Mammary epithelial cell (primary cell): ENCODE results near the gene XPO6.

Experiments
- EZH2 ChIP-seq: IDR thresholded peaks from 2 replicates; pipeline ENCODE4 v1.6.1; 2012; ENCODE audit warnings: low read length, inconsistent platforms, borderline replicate concordance
- TF ChIP-seq, protein P1 (sequence below), 2 donors: IDR thresholded peaks in 1 of 2; conservative IDR thresholded peaks in 1 of 2; 2 replicates each; pipeline ENCODE4 v1.5.1; 2011 to 2012; ENCODE audit warnings: inconsistent platforms in 2 of 2, low read length in 2 of 2, mild to moderate bottlenecking in 2 of 2, control low read depth in 1 of 2, low read depth in 1 of 2; ENCODE audit not compliant: insufficient read depth in 1 of 2; ENCODE audit errors: extremely low read depth in 1 of 2

- TF ChIP-seq EZH2 = no peak
- TF ChIP-seq, protein P1, sequence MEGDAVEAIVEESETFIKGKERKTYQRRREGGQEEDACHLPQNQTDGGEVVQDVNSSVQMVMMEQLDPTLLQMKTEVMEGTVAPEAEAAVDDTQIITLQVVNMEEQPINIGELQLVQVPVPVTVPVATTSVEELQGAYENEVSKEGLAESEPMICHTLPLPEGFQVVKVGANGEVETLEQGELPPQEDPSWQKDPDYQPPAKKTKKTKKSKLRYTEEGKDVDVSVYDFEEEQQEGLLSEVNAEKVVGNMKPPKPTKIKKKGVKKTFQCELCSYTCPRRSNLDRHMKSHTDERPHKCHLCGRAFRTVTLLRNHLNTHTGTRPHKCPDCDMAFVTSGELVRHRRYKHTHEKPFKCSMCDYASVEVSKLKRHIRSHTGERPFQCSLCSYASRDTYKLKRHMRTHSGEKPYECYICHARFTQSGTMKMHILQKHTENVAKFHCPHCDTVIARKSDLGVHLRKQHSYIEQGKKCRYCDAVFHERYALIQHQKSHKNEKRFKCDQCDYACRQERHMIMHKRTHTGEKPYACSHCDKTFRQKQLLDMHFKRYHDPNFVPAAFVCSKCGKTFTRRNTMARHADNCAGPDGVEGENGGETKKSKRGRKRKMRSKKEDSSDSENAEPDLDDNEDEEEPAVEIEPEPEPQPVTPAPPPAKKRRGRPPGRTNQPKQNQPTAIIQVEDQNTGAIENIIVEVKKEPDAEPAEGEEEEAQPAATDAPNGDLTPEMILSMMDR (conservative IDR thresholded peaks at IDR 0.05 in 1 of 2, IDR thresholded peaks at IDR 0.05 in 1 of 2; ENCODE audit: extremely low read depth in 1 of 2, insufficient read depth in 1 of 2, low read depth in 1 of 2, low read length in 2 of 2) = no peak
Observed at GRCh38 chr16:28126684-28127620, 84.8 kb downstream of the XPO6 start.
